NCI-H1694 treated with DMSO at 0.1 percent for 48 hours (cell line): Measurements from ENCODE around the gene PLCL2.

Experiments
- DNase-seq: peaks from one replicate; lab custom pipeline; 2025; lab: John Stamatoyannopoulos, UW

The PLCL2 gene

GRCh38 chr3:17013571-17013970 lies 128.8 kb downstream of the PLCL2 start:
- no peak for DNase-seq

GRCh38 chr3:17014284-17014683 lies 129.5 kb downstream of the PLCL2 start:
- no peak for DNase-seq

GRCh38 chr3:17014709-17015108 lies 130.0 kb downstream of the PLCL2 start:
- DNase-seq, result no peak

GRCh38 chr3:17021614-17022013 lies 136.9 kb downstream of the PLCL2 start:
- no peak for DNase-seq

GRCh38 chr3:17023006-17023664 lies 138.4 kb downstream of the PLCL2 start:
- no peak for DNase-seq

GRCh38 chr3:17025594-17026139 lies 140.9 kb downstream of the PLCL2 start:
- no peak for DNase-seq

- DNase-seq, result no peak
Observed at GRCh38 chr3:17027318-17027717, 142.6 kb downstream of the PLCL2 start.

- DNase-seq, result no peak
Observed at GRCh38 chr3:17028363-17028762, 143.6 kb downstream of the PLCL2 start.

- DNase-seq, result no peak
Observed at GRCh38 chr3:17030438-17030837, 145.7 kb downstream of the PLCL2 start.

GRCh38 chr3:17030956-17031652 lies 146.3 kb downstream of the PLCL2 start:
- DNase-seq, result no peak

- peak; percentile 34 for DNase-seq
Observed at GRCh38 chr3:17032407-17033034, 147.8 kb downstream of the PLCL2 start.

GRCh38 chr3:17033516-17034168 lies 148.9 kb downstream of the PLCL2 start:
- no peak for DNase-seq

- no peak for DNase-seq
Observed at GRCh38 chr3:17035033-17035432, 150.3 kb downstream of the PLCL2 start.

GRCh38 chr3:17035966-17036365 lies 151.2 kb downstream of the PLCL2 start:
- no peak for DNase-seq

- no peak for DNase-seq
Observed at GRCh38 chr3:17038141-17038540, 153.4 kb downstream of the PLCL2 start.

GRCh38 chr3:17038900-17039553 lies 154.3 kb downstream of the PLCL2 start:
- no peak for DNase-seq

GRCh38 chr3:17039594-17039993 lies 154.8 kb downstream of the PLCL2 start:
- DNase-seq, result no peak

- no peak for DNase-seq
Observed at GRCh38 chr3:17040322-17040989, 155.7 kb downstream of the PLCL2 start.

GRCh38 chr3:17040990-17041377 lies 156.2 kb downstream of the PLCL2 start:
- DNase-seq, result no peak

- DNase-seq, result no peak
Observed at GRCh38 chr3:17044855-17045254, 160.1 kb downstream of the PLCL2 start.

- no peak for DNase-seq
Observed at GRCh38 chr3:17045705-17046104, 160.9 kb downstream of the PLCL2 start.
